GM23248 (cell line): ENCODE results near the gene NCBP2. TPM values are rescaled to one million over a fixed set of nuclear protein-coding genes. Genes with fewer than 3 reads are reported as not detected.

ENCODE experiments used
- DNase-seq: peaks from one replicate; pipeline ENCODE4 v3.0.0-alpha.2; 2015
- H2AFZ ChIP-seq: fragments of 200-600 bp; sonication (generic); 2 replicates; pipeline ENCODE4 v1.6.1; 2016; ENCODE audit warnings: antibody characterized with exemption
- H3F3A ChIP-seq: fragments of 200-600 bp; sonication (generic); 2 replicates; pipeline ENCODE4 v1.6.1; 2016; ENCODE audit warnings: mild to moderate bottlenecking, antibody characterized with exemption, mixed run types; ENCODE audit not compliant: insufficient read depth
- H3K27ac ChIP-seq: fragments of 200-600 bp; sonication (generic); 2 replicates; pipeline ENCODE4 v1.5.1; 2016; ENCODE audit warnings: mild to moderate bottlenecking
- H3K27me3 ChIP-seq: fragments of 200-600 bp; sonication (generic); replicated peaks from 2 replicates; pipeline ENCODE4 v1.6.1; 2016; ENCODE audit warnings: mild to moderate bottlenecking; ENCODE audit not compliant: insufficient read depth
- H3K36me3 ChIP-seq: fragments of 200-600 bp; sonication (generic); 2 replicates; pipeline ENCODE4 v1.6.1; 2016; ENCODE audit warnings: low read depth, mild to moderate bottlenecking
- H3K4me1 ChIP-seq: fragments of 200-600 bp; sonication (generic); 2 replicates; pipeline ENCODE4 v1.6.1; 2016; ENCODE audit warnings: mild to moderate bottlenecking; ENCODE audit not compliant: insufficient read depth
- H3K4me2 ChIP-seq: fragments of 200-600 bp; sonication (generic); one replicate; pipeline ENCODE4 v1.6.1; 2016; ENCODE audit warnings: mild to moderate bottlenecking; ENCODE audit not compliant: unreplicated experiment
- H3K4me3 ChIP-seq: fragments of 200-600 bp; sonication (generic); 2 replicates; pipeline ENCODE4 v1.5.1; 2016; ENCODE audit warnings: mild to moderate bottlenecking
- H3K79me2 ChIP-seq: fragments of 200-600 bp; sonication (generic); 2 replicates; pipeline ENCODE4 v1.6.1; 2016; ENCODE audit warnings: mild to moderate bottlenecking; ENCODE audit not compliant: insufficient read depth
- H3K9ac ChIP-seq: fragments of 200-600 bp; sonication (generic); 2 replicates; pipeline ENCODE4 v1.6.1; 2016; ENCODE audit warnings: mild to moderate bottlenecking
- H3K9me2 ChIP-seq: fragments of 200-600 bp; sonication (generic); 2 replicates; pipeline ENCODE4 v1.6.1; 2016; ENCODE audit warnings: mixed run types, mild to moderate bottlenecking, moderate library complexity; ENCODE audit not compliant: insufficient read depth
- H3K9me3 ChIP-seq: fragments of 200-600 bp; sonication (generic); one replicate; pipeline ENCODE4 v1.6.1; 2017; ENCODE audit warnings: low read depth
- H4K20me1 ChIP-seq: fragments of 200-600 bp; sonication (generic); 2 replicates; pipeline ENCODE4 v1.6.0; 2016; ENCODE audit not compliant: insufficient read depth
- EZH2 ChIP-seq: fragments of 200-600 bp; sonication (generic); IDR thresholded peaks from 2 replicates; pipeline ENCODE4 v1.6.1; 2018; ENCODE audit warnings: antibody characterized with exemption, mild to moderate bottlenecking; ENCODE audit not compliant: insufficient read depth, poor library complexity, severe bottlenecking
- EZH2phosphoT487 ChIP-seq: fragments of 200-600 bp; sonication (generic); IDR thresholded peaks from 2 replicates; pipeline ENCODE4 v1.6.1; 2018; ENCODE audit warnings: antibody characterized with exemption, moderate library complexity, mild to moderate bottlenecking, low read depth; ENCODE audit not compliant: insufficient read depth
- WGBS, 2 experiments: methylation state at CpG; one replicate each; pipeline ENCODE4 v1.1.6; 2015 to 2017; ENCODE audit warnings: low lambda C conversion rate in 2 of 2, low coverage in 1 of 2; ENCODE audit errors: missing lambda C conversion rate in 2 of 2; 5-methylcytosine and 5-hydroxymethylcytosine counted together
- in situ Hi-C: fragments of 300-500 bp; cut with MboI; formaldehyde crosslinking; loops from 2 replicates; pipeline ENCODE4 v1.15.0; 2020
- polyA plus RNA-seq: library from polyadenylated mRNA; unstranded; fragments of >200 nt; fragmentation: Nextera tagmentation; extraction: Ambion mirVana; gene quantifications from 2 replicates; pipeline ENCODE4 v1.2.1, GENCODE V29; 2016
- total RNA-seq: library from RNA; depleted of rRNA; stranded (reverse); fragments of >200 nt; shearing (Covaris generic); gene quantifications from 2 replicates; pipeline ENCODE4 v1.2.3, GENCODE V29; 2014

The NCBP2 gene
- total and polyA plus RNA-seq, 2 experiments from 2014 or later = 75.3 to 107 TPM

DNA sequence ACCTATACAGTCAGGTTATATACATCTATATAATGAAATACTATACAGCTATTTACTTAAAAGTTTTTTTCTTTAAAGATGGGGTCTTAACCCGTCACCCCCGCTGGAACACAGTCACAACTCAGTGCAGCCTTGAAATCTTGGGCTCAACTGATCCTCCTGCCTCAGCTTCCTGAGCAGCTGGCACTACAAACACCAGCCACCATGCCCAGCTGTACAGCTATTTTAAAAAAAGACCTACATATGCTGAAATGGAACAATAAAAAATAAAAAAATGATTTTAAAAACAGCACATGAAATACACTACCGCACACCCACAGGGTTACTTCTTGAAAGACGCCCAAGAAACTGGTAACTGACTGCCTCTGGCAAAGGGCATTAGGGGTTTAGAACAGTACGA is 3.8 kb downstream of the NCBP2 start:
- Histone ChIP-seq H4K20me1 (no peaks in the 10 kb centered on the region), H3K4me3 (no peak overlapping the region), H3K9ac (no peak overlapping the region), H3K79me2 (peaks cover 72% of the 10 kb centered on the region), H3K9me3 (no peaks in the 10 kb centered on the region), H3K36me3 (peaks cover 52% of the 10 kb centered on the region), H3K27me3 (no peaks in the 10 kb centered on the region), H3K9me2 (no peaks in the 10 kb centered on the region), H3K27ac (no peak overlapping the region), H3K4me2 (no peak overlapping the region), H2AFZ (no peak overlapping the region), H3F3A (peaks cover 56% of the 10 kb centered on the region), H3K4me1 (peaks cover 8% of the 10 kb centered on the region)
- DNase-seq = no peak
- in situ Hi-C loops = no loop called here
- 96 to 98% methylated on average over 5 of the region's 5 CpGs for WGBS, 2 experiments
- TF ChIP-seq EZH2phosphoT487 (no peak), EZH2 (no peak)

DNA sequence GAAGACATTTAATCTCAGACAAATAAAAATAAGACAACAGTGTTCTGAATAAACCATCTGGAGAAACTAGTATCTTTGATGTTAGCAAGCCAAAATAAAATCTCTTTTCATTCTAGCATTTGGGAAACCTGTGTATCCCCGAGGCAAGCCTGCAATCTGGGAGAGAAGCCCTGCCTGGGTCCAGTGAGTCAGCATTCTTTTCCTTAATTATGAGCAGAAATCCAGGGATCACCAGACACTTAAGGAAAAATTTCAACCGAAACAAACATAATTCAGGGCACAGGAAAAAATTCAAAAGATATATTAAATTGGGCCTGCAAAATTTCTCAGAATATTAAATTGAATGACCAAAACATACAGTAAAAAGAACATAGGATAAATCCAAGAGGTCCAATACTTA is 4.2 kb downstream of the NCBP2 start:
- H3K9ac ChIP-seq = no peak overlapping the region
- peaks cover 52% of the 10 kb centered on the region for H3K36me3 ChIP-seq
- H3K27ac ChIP-seq = no peak overlapping the region
- no peak for TF ChIP-seq EZH2phosphoT487
- TF ChIP-seq EZH2 = no peak
- H3F3A ChIP-seq = peaks cover 56% of the 10 kb centered on the region
- H3K4me2 ChIP-seq = no peak overlapping the region
- no peak overlapping the region for H2AFZ ChIP-seq
- H4K20me1 ChIP-seq = no peaks in the 10 kb centered on the region
- H3K4me3 ChIP-seq = no peak overlapping the region
- peaks cover 67% of the 10 kb centered on the region for H3K79me2 ChIP-seq
- in situ Hi-C loops = no loop called here
- H3K4me1 ChIP-seq = peaks cover 7% of the 10 kb centered on the region
- H3K9me2 ChIP-seq = no peaks in the 10 kb centered on the region
- DNase-seq = no peak
- no peaks in the 10 kb centered on the region for H3K27me3 ChIP-seq
- H3K9me3 ChIP-seq = no peaks in the 10 kb centered on the region
- 55 to 62% methylated on average over 2 of the region's 2 CpGs for WGBS, 2 experiments

DNA sequence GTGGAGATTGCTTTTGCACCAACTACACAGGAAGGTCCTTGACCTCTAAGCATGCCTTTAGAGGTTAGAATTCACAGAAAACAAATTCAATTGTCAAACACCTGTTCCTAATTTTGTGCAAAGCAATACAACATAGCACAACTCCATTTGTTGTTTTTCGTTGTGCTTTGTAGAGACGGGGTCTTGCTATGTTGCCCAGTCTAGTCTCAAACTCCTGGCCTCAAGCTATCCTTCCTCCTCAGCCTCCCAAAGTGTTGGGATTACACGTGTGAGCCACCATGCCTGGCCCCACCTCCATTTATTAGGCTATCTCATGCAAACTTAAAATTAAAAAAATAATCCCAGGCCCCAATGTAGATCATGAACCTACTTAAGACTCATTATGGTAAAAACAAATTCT is 6.0 kb downstream of the NCBP2 start:
- H2AFZ ChIP-seq = no peak overlapping the region
- in situ Hi-C loops = no loop called here
- H3K9me3 ChIP-seq = no peaks in the 10 kb centered on the region
- DNase-seq = no peak
- no peak overlapping the region for H3K4me2 ChIP-seq
- peaks cover 7% of the 10 kb centered on the region for H3K4me1 ChIP-seq
- H3K27me3 ChIP-seq = no peaks in the 10 kb centered on the region
- no peak overlapping the region for H3K27ac ChIP-seq
- H4K20me1 ChIP-seq = no peaks in the 10 kb centered on the region
- TF ChIP-seq EZH2phosphoT487 (no peak), EZH2 (no peak)
- peaks cover 57% of the 10 kb centered on the region for H3K36me3 ChIP-seq
- H3K4me3 ChIP-seq = no peak overlapping the region
- peaks cover 57% of the 10 kb centered on the region for H3K79me2 ChIP-seq
- H3F3A ChIP-seq = peaks cover 64% of the 10 kb centered on the region
- no peaks in the 10 kb centered on the region for H3K9me2 ChIP-seq
- H3K9ac ChIP-seq = no peak overlapping the region
- WGBS, 2 experiments = 23 to 36% methylated on average over 3 of the region's 3 CpGs

DNA sequence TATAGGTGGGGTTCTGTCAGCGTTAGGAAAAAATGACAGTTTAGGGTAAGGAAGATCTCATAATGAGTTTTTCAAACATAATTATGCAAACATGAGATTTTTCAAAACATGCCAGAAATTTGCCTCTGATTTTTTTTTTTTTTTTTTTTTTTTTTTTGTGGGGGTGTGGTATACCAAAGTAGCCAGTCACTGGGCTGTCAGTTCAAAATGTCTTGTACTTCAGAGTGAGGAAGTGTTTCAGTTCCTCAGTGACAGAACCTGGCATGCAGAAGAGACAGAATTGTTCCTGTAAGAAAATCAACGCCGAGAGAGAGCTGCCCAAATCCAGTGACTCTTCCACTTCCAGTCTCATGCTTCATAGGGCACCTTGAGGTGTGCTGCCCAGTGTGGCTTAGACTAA is 9.7 kb downstream of the NCBP2 start:
- no peak for TF ChIP-seq EZH2phosphoT487
- TF ChIP-seq EZH2 = no peak
- Histone ChIP-seq H3K4me2 (no peak overlapping the region), H4K20me1 (no peaks in the 10 kb centered on the region), H3K9me3 (no peaks in the 10 kb centered on the region), H3K27me3 (no peaks in the 10 kb centered on the region), H3K4me3 (no peak overlapping the region), H3K9me2 (no peaks in the 10 kb centered on the region), H3K9ac (no peak overlapping the region), H2AFZ (no peak overlapping the region), H3F3A (peaks cover 47% of the 10 kb centered on the region), H3K4me1 (no peaks in the 10 kb centered on the region), H3K36me3 (peaks cover 56% of the 10 kb centered on the region), H3K79me2 (peaks cover 20% of the 10 kb centered on the region), H3K27ac (no peak overlapping the region)
- DNase-seq = no peak
- in situ Hi-C loops = no loop called here
- 87 to 89% methylated on average over 3 of the region's 3 CpGs for WGBS, 2 experiments
